Pons (tissue), 1 donor: ENCODE data around the gene TBC1D3B.
"Not testable (repeated sequence)": the region's sequence is repeated elsewhere in the genome, so short reads cannot be mapped to it uniquely, and the experiment has no call there.

Experiments used
- DNase-seq: peaks from one replicate; pipeline ENCODE4 v3.0.0-alpha.2; 2016; ENCODE audit warnings: low spot score

Gene TBC1D3B

DNA sequence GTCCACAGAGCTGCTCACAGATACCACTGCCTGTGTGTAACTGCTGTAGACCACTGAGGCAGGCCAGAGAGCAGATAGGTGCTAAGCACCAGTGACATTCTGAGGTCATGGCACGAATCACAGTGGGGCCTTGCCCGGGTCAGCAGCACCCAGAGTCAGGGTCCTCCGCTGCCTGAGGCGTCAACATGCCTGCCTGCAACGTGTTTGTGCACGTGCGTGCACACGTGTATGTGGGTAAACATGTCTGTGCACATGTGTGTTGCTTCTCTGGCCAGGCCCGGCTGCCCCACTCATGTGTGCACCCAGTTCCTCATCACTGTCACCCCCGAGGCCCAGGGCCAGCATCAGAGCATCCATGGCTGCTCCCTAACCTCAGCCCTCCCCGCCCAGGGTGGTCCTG, at the start of gene TBC1D3B:
Gene TBC1D3B (minus strand): TSS at position 101 of the 400 bp plus-strand sequence. CDS start 1,586 bp downstream, outside the sequence.
- not testable (repeated sequence) for DNase-seq

GRCh38 chr17:36222967-36223366, 46.5 kb upstream of the TBC1D3B start:
- not testable (repeated sequence) for DNase-seq

- not testable (repeated sequence) for DNase-seq
Measured at GRCh38 chr17:36221581-36222100, 45.2 kb upstream of the TBC1D3B start.

GRCh38 chr17:36220737-36221580, 44.5 kb upstream of the TBC1D3B start:
- not testable (repeated sequence) for DNase-seq

DNA sequence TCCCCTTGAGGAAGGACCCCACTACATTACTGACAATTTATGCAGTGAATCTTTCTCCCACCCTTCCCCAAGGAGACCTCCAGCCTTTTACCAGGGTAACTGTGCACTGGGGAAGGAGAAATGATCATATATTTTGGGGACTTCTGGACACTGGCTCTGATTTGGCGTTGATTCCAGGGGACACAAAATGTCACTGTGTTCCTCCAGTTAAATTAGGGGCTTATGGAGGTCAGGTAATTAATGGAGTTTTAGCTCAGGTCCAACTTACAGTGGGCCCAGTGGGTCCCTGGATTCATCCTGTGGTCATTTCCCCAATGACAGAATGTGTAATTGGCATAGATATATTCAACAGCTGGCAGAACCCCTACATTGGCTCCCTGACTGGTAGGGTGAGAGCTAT, 43.1 kb upstream of the TBC1D3B start:
- DNase-seq, result not testable (repeated sequence)

DNA sequence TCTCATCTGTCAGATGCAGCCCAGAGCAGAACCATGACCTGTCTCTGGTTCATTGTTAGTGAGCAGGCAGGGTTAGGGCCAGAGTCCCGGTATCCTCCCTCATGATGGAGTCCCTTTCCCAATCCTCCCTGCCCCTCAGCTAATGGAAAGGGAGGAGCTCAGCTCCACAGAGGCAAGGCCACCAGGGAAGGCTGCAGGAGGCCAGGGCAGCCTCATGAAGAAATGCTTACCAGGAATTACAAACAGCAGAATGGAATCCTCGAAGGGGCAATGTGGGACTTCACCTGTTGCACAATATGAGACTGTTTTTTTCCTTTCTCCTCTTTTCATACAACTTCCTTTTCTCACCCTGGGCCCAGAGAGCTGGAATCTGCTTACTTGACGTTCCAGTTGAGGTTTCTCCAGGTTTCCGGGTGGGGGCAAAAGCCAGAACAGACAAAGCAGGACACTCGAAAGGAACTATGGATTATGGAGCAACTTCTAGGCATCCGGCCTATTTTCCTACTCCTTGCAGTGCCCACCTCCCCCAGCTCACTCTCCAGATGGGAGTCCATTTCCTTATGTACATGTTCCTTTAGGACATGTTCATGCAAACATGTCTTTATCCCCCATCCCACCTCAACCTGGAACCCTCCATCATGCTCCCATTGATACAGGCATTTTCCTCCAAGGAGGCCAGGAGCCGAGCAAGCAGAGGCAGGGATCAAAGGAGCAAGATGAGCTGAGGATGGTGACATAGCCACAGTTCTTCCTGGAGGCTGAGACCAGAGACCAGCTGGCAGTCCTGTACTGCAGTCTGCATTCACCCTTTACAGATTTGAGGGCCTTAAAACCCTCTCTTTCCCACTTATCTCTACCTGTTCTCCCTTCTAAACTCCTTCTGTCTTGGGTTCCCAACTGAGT, 39.2 kb upstream of the TBC1D3B start:
- DNase-seq, result not testable (repeated sequence)

- no peak for DNase-seq
Measured at GRCh38 chr17:36214918-36215317, 38.5 kb upstream of the TBC1D3B start.

- no peak for DNase-seq
Measured at GRCh38 chr17:36213695-36214094, 37.3 kb upstream of the TBC1D3B start.

GRCh38 chr17:36212966-36213365, 36.5 kb upstream of the TBC1D3B start:
- DNase-seq, result no peak

DNA sequence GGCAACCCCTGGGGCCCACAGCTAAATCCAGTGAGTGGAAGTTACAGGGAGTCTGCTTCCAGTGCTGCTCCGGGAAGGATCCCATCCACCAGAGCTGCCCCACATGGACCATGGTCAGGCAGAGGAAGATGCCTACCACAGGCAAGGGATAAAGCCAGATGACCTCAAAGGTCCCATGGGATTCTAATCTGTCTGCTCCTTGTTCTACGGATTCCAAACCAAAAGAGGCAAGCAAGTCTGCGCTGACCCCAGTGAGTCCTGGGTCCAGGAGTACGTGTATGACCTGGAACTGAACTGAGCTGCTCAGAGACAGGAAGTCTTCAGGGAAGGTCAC, 35.8 kb upstream of the TBC1D3B start:
- DNase-seq, result no peak

DNA sequence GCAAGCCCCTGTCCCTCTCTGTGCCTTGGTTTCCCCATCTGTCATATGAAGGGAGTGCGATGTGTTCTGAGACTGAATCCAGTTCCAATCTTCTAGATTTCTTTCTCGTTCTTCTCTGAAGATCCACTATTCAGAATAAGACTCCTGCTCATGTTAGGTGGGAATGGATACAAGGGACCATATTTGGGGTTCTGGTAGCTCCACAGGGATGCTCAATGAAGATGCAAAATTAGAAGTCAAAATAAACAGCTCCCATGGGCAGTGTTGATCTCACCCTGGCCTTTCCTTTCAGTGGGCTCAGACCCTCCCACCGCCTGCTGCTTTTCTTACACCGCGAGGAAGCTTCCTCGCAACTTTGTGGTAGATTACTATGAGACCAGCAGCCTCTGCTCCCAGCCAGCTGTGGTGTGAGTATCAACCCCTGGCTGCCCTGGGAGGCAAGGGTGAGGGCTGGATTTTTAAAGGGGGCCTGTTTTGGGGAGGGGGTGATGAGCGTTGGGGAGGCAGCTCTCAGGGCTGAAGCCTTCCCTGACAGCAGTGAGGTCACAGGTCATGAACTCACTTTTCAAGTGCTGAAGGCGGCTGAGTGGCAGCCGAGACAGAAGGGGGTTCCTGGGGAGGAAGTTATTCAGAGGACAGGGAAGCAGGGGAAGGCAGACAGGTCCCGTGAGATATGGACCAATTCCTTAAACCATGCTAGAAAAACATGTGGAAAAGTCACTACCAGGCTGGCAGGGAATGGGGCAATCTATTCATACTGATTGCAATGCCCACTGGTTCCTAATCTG, 35.2 kb upstream of the TBC1D3B start:
- DNase-seq, result not testable (repeated sequence)

DNA sequence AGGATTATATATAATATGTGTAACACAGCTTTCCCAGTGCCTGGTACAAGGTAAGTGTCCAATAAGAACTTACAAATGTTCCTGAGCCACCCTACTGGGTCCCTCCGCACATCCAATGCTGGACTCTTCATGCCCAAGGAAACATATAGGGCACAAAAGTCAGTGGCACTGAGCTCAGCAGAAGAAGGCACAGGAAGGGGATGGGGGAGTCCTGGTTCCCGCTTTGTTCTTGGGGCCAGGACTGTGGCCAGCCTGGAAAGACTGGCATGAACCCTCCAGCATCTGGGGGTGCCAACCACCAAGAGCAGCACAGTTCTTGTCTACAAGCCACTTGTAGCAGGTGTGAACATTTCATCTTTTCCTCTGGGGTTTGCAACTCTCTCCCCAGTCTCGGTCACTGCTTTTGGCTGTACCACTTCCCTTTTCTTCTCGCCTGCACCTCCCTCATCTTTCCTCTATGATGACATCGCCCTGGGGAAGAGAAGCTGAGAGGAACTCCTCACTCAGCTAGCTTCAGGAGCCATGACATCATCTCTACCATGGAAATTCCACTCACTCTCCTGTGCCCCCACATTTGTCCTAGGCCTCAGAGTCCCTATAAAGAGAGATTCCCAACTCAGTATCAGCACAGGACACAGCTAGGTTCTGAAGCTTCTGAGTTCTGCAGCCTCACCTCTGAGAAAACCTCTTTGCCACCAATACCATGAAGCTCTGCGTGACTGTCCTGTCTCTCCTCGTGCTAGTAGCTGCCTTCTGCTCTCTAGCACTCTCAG, 34.2 kb upstream of the TBC1D3B start, which contains the start of gene CCL4L2:
Gene CCL4L2 (plus strand): TSS at position 625 of the 773 bp plus-strand sequence.
- DNase-seq, result not testable (repeated sequence)

DNA sequence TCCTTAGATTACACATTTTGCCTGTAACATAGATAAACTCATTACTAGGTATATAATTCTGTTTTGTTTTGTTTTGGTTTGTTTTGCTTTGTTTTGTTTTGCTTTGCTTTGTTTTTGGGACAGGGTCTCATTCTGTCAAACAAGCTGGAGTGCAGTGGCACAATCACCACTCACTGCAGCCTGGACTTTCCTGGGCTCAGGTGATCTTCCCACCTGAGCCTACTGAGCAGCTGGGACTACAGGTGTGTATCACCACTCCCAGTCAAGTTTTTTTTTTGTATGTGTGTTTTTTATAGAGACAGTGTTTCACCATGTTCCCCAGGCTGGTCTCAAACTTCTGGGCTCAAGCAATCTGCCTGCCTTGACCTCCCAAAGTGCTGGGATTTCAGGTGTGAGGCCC, 33.1 kb upstream of the TBC1D3B start:
- DNase-seq, result no peak

- DNase-seq, result not testable (repeated sequence)
Measured at GRCh38 chr17:36207383-36207782, 30.9 kb upstream of the TBC1D3B start.

DNA sequence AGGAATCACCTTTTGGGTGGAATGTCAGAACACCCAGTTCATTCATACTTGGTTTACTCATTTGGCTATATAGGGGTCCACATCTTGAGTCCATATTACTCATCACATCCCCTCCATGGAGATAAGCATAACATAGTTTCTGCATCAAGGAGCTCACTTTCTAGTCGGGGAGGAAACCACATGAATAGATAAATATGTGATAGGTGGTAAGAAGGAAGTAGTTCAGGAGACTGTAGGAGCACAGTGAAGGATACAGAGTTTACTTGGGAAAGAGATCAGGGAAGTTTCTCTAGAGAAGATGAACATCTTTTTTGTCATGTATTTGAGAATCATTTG, 30.0 kb upstream of the TBC1D3B start:
- DNase-seq, result not testable (repeated sequence)

GRCh38 chr17:36205637-36206485, 29.4 kb upstream of the TBC1D3B start:
- no peak for DNase-seq

- DNase-seq, result no peak
Measured at GRCh38 chr17:36204724-36205500, 28.5 kb upstream of the TBC1D3B start.

- no peak for DNase-seq
Measured at GRCh38 chr17:36203335-36203734, 26.9 kb upstream of the TBC1D3B start.

DNA sequence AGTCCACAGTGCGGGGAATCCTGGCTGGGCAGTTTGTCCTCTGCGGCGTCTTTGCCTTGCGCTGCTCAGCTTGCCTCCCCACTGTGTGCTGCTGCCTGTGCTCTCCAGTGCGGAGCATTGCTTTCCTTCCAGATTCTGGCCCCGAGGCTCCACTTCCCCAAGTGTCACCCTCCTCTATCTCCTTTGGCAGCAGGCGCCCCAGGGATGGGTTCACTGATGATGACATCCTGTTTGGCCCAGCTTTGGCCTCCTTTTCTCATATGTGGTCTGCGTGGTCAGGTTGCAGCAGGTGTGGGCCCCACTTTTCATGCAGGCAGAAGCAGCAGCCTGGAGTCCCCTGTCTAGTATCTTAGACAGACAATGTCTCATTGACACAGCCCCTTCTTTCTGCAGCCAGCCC, 25.1 kb upstream of the TBC1D3B start:
- DNase-seq, result not testable (repeated sequence)
